ENCODE results near the gene MYOZ2.
"Not testable (repeated sequence)": the region's sequence is repeated elsewhere in the genome, so short reads cannot be mapped to it uniquely, and the experiment has no call there.

Gene MYOZ2

DNA sequence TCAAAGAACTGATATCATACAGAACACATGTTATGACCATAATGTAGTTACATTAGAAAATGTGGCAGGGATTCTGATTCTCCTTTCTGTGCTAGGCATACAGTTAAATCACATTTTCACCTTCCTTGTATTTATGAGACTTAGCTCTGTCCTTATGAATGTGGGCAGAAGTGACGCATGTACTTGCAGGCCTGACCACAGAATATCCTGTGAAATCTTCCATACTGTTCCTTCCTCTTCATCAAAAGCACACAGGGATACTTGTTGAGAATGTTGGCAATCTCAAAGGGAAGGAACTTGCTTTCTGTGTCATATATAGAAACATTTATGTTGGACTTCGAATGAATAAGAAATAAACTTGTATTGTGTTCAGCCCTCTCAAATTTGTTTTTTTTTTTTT is 17.2 kb upstream of the MYOZ2 start:
- peak; percentile 81 for DNase-seq (ENCODE audit: low read depth)
- no peak overlapping the region for H3K4me3 ChIP-seq (ENCODE audit: low read depth, low read length)

GRCh38 chr4:119124352-119124751 is 11.3 kb upstream of the MYOZ2 start:
- no peak for DNase-seq (ENCODE audit: low read depth)
- no peak overlapping the region for H3K4me3 ChIP-seq (ENCODE audit: low read depth, low read length)

DNA sequence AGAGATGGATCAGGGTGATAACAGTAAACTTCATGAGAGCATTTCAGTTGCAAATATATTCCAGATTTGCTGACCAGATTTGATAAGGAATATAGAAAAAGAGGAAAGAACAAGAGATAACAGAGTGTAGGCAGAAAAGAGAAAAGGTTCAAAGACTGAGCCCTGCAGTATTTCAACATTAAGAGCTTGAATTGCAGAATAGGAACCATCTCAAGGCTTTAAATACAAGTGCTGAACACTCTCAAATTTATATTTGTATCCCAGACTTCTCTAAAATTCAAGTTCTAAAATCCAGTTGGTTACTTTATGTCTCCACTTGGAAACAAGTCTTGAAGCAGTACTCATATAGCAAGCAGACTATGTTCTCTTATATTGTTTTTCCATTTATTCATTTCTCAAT is 9.7 kb upstream of the MYOZ2 start:
- no peak for DNase-seq (ENCODE audit: low read depth)
- H3K4me3 ChIP-seq (ENCODE audit: low read depth, low read length), result no peak overlapping the region

DNA sequence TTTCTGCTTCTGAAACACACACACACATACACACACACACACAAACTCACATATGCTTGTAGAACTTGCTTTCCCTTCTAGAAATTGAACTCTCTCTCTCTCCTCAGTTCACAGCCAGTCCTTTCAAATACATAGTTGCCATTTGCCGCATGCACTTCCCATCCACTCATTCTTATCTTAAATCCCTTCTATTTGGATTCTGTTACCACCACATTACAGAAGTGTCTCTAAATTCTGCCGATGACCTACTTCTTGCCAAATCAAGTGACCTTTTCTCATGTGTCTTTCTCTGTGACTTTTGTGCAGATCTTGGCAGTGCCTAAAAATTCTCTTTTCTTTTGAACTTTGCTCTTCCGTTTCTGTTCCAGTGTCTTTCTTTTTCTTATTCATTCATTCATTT is 7.5 kb upstream of the MYOZ2 start:
- H3K4me3 ChIP-seq (ENCODE audit: low read depth, low read length), result no peak overlapping the region
- DNase-seq (ENCODE audit: low read depth), result no peak

- no peak overlapping the region for H3K4me3 ChIP-seq (ENCODE audit: low read depth, low read length)
- DNase-seq (ENCODE audit: low read depth), result peak; percentile 35
Observed at GRCh38 chr4:119130365-119131065, 5.1 kb upstream of the MYOZ2 start.

DNA sequence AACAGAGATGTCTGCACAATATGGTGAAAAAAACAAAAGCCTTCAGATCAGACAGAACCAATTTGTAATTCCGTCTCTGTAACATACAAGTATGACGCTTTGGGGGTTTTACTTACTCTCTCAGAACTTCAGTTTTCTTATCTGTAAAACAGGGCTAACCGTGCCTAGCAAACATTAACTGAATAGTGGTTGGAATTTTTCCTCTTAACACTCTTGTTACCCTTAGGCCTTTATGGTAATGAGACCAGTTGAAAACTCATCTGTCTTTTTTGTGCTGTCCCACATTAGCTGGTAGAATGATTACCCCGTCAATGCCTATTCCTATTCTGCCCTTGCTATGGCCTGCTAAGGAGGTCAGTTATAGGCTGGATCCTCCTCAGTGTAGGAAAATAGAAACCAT is 4.5 kb upstream of the MYOZ2 start:
- no peak for DNase-seq (ENCODE audit: low read depth)
- no peak overlapping the region for H3K4me3 ChIP-seq (ENCODE audit: low read depth, low read length)

DNA sequence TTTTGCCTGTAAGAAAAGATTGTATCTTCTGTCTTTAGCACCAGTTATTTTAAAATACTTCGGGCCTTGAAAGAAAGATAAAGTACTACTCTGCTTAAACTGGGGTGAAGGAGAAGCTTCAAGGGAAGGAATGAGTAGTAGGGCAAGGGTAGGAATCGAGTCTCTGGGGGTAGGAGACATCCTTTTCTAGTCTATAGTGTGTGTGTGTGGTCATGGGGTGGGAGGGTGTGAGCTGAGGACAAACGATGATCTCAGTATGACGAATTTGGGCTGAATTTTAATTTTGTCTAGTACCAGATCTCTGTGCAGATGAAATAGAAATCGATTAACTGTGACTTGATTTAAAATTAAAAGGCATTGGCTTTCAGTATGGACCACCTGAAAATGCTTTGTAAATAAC is 3.3 kb upstream of the MYOZ2 start:
- DNase-seq (ENCODE audit: low read depth), result peak; percentile 60
- no peak overlapping the region for H3K4me3 ChIP-seq (ENCODE audit: low read depth, low read length)

DNA sequence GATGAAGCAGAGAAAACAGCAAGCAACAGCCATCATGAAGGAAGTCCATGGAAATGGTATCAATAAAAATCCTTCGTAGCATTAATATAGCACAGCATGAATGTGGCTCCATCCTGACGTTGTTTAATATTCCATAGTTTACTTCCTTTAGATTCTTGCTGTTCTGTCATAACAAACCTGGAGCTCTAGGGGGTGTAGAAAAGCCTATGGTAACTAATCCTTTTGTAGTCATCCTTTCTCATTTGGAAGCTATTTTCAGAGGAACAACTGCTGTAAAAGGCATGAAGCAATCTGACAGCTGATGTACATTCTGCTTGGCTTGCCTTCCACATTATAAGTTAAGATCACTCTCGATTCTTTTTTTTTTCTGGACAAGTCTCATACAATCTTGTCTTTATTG is 914 bp downstream of the MYOZ2 start:
- DNase-seq (ENCODE audit: low read depth), result peak; percentile 52
- no peak overlapping the region for H3K4me3 ChIP-seq (ENCODE audit: low read depth, low read length)

- no peak overlapping the region for H3K4me3 ChIP-seq (ENCODE audit: low read depth, low read length)
- peak; percentile 13 for DNase-seq (ENCODE audit: low read depth)
Observed at GRCh38 chr4:119138046-119138445, 2.4 kb downstream of the MYOZ2 start.

DNA sequence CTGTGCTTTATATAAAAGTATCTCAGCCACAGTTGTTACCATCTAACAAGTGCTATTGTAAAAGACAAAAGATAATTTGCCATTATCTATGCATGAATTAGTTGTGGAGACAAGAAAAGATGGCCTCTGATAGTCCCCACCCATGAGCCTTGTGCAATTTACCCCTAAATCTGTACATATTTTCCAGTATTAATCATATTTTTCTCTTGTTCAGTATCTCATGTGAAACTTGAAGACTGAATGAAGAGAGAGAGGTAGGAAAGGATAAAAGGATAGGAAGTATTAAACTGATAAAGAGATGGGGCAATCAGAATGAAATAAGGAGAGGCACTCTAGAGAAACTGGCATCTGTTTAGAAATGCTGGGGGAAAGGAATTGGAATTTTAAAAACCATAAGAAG is 3.7 kb downstream of the MYOZ2 start:
- H3K4me3 ChIP-seq (ENCODE audit: low read depth, low read length), result no peak overlapping the region
- no peak for DNase-seq (ENCODE audit: low read depth)

DNA sequence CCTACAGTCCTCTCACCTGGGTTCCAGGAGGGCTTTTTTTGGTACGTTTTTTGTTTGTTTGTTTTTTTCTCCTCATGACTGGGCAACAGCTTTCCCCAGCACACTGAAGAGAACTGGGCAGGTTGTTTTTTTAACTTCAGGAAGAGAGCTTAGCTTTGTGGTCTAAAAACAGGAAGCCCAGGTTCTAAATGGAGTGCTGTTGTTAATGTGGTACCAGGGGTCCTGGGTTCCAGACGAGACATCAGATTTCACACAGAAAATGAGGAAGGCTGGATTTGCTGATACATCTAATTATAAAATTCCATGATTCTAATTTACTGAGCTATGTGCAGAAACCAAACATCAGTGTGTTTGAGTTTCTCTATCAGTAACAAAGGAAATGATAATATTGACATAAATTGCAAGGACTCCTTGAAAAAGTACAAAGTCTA is 4.2 kb downstream of the MYOZ2 start:
- DNase-seq (ENCODE audit: low read depth), result no peak
- H3K4me3 ChIP-seq (ENCODE audit: low read depth, low read length), result no peak overlapping the region

DNA sequence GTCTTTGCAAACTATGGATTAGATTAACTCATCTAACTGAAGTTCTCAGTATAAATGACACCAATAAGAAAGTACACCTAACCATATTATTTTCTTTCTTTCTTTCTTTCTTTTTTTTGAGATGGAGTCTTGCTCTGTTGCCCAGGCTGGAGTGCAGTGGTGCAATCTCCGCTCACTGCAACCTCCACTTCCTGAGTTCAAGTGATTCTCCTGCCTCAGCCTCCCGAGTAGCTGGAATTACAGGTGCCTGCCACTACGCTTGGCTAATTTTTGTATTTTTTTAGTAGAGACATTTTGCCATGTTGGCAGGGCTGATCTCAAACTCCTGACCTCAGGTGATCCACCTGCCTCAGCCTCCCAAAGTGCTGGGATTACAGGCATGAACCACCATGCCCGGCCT is 5.7 kb downstream of the MYOZ2 start:
- not testable (repeated sequence) for H3K4me3 ChIP-seq (ENCODE audit: low read depth, low read length); DNase-seq (ENCODE audit: low read depth)

DNA sequence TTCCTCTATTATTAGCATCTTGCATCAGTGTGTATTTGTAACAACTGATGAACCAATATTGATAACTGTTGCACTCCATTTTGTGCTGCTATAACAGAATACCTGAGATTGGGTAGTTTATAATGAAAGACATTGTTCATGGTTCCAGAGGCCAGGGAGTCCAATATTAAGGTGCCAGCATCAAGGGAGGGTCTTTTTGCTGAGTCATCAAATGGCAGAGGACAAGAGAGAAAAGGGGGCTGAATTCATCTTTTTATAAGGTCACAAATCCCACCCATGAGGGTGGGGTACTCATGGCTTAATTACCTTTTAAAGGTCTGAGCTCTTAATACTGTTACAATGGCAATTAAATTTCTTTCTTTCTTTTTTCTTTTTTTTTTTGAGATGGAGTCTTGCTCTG is 7.2 kb downstream of the MYOZ2 start:
- H3K4me3 ChIP-seq (ENCODE audit: low read depth, low read length), result no peak overlapping the region
- DNase-seq (ENCODE audit: low read depth), result no peak

DNA sequence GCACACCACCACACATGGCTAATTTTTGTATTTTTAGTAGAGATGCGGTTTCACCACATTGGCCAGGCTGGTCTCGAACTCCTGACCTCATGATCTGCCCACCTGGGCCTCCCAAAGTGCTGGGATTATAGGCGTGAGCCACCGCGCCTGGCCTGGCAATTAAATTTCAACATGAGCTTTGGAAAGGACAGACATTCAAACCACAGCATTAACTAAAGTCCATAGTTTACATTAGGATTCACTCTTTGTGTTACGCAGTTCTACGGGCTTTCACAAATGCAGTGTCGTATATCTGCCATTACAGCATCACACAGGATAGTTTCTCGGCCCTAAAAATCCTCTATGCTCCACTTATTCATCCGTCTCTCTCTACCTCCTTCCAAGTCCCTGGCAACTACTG is 7.7 kb downstream of the MYOZ2 start:
- not testable (repeated sequence) for H3K4me3 ChIP-seq (ENCODE audit: low read depth, low read length); DNase-seq (ENCODE audit: low read depth)

DNA sequence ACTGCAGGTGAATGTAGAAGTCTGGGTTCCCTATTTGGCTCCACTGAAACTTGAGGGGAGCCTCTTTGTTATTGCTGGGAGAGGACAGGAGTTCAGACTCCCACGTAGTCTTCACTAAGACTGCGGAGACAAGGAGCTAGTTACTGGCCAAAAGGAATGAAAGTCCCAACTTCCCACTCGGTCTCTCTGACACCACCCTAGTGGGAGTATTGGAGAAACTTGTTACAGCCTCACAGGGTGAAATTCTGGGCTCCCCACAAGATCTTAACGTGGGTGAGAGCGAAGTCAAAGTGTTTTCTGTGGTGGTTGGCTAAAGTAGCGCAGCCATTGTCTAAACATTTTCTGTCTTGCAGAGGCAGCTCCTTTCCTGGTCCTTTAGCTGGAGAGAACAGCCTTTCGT is 13.5 kb downstream of the MYOZ2 start:
- DNase-seq (ENCODE audit: low read depth), result no peak
- no peak overlapping the region for H3K4me3 ChIP-seq (ENCODE audit: low read depth, low read length)

- no peak overlapping the region for H3K4me3 ChIP-seq (ENCODE audit: low read depth, low read length)
- no peak for DNase-seq (ENCODE audit: low read depth)
Observed at GRCh38 chr4:119151161-119151560, 15.5 kb downstream of the MYOZ2 start.

- DNase-seq (ENCODE audit: low read depth), result no peak
- no peak overlapping the region for H3K4me3 ChIP-seq (ENCODE audit: low read depth, low read length)
Observed at GRCh38 chr4:119152741-119153140, 17.1 kb downstream of the MYOZ2 start.

DNA sequence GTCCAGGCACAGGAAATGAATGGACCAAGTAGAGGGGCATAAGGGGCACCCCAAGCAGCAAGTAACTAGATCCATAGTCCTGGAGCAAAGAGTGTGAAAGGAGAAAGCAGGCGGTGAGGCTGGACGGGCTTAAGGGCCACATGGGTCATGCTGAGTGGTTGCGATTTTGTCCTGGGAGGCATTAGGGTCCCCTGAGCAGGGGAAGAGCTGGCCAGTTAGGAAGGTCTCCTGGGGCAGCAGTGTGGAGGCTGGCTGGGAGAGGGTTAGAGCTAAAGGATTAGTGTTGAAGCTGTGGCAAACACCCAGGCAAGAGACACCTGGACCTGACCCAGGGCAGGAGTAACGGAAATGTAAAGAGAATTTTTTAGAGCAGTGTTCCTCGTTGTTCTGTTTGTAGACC is 26.5 kb downstream of the MYOZ2 start:
- H3K4me3 ChIP-seq (ENCODE audit: low read depth, low read length), result no peak overlapping the region
- no peak for DNase-seq (ENCODE audit: low read depth)

DNA sequence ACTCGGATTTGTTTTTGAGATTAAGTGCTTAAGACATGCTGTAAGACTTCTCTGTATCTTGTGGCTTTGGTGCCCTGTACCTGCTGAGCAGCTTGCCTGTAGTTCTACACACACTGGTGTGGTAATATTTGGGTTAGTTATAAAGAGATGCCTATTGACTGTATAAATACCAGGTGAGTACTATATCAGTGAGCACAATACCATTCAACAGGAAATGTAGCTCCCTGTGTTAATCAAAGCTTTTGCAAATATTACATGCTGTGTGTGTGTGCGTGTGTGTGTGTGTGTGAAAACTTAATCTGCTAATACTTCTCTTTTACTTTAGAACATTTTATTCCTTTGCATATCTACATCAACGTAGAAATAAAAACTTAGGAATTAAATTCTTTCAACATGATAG is 30.1 kb downstream of the MYOZ2 start:
- no peak overlapping the region for H3K4me3 ChIP-seq (ENCODE audit: low read depth, low read length)
- DNase-seq (ENCODE audit: low read depth), result no peak

DNA sequence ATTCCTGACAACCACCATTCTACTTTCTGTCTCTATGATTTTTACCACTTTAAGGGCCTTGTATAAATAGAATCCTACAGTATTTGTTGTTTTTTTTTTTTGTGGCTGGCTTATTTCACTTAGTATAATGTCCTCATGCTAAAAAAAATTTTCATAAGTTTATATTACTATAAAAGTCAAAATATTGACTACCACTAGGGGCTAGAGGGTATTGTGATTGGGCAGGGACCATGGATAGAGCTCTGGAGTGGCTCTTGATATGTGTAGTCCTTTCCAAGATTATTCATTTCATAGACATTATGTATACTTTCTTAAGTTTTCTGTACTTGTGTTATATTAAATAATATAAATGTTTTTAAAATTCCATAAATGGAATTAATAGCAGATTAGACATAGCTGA is 34.6 kb downstream of the MYOZ2 start:
- H3K4me3 ChIP-seq (ENCODE audit: low read depth, low read length), result no peak overlapping the region
- no peak for DNase-seq (ENCODE audit: low read depth)

GRCh38 chr4:119172223-119172622 is 36.6 kb downstream of the MYOZ2 start:
- H3K4me3 ChIP-seq (ENCODE audit: low read depth, low read length), result no peak overlapping the region
- no peak for DNase-seq (ENCODE audit: low read depth)

All from skeletal muscle cell (primary cell).